Measurements from ENCODE around the gene PRDM16. TPM values are rescaled to one million over a fixed set of nuclear protein-coding genes. Genes with fewer than 3 reads are reported as not detected.

Gene PRDM16
- total and polyA plus RNA-seq, 4 donors: 0.05 to 0.67 (median 0.19) TPM

DNA sequence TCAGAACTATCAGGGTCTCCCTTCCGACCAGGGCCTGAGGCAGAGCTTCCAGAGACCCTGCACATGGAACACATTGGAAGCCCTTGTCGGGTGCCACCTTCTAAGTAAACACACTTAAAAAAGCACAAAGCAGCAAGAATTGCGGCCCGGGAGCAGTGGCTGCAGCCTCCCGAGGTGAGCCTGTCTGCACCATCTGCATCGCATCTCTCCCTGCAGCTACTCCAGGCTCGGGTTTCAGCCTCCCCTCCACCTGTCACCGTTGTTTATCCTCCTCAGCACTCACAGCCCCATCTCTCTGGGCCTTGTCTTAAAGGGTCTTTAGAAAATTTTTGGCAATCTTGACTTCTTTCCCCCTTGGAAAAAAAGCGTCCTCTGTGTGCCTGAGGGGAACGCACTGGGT is 290.3 kb downstream of the PRDM16 start:
- WGBS: 72% methylated on average over 10 of the region's 10 CpGs
- no peaks in the 10 kb centered on the region for H3K27me3 ChIP-seq (ENCODE audit: control insufficient read depth in 4 of 4, insufficient read depth in 4 of 4, low read length in 3 of 4)
- H3K9me3 ChIP-seq (ENCODE audit: control insufficient read depth in 4 of 4, low read length in 3 of 4): no peaks in the 10 kb centered on the region
- H3K4me1 ChIP-seq (ENCODE audit: control insufficient read depth in 4 of 4, insufficient read depth in 4 of 4, low read length in 3 of 4): no peaks in the 10 kb centered on the region
- H3K27ac ChIP-seq (ENCODE audit: low read depth in 1 of 2, low read length in 2 of 2): no peak overlapping the region
- no peak for TF ChIP-seq EGR1 (IDR thresholded peaks at IDR 0.05; ENCODE audit: low read depth in 2 of 2)
- TF ChIP-seq, protein P1, sequence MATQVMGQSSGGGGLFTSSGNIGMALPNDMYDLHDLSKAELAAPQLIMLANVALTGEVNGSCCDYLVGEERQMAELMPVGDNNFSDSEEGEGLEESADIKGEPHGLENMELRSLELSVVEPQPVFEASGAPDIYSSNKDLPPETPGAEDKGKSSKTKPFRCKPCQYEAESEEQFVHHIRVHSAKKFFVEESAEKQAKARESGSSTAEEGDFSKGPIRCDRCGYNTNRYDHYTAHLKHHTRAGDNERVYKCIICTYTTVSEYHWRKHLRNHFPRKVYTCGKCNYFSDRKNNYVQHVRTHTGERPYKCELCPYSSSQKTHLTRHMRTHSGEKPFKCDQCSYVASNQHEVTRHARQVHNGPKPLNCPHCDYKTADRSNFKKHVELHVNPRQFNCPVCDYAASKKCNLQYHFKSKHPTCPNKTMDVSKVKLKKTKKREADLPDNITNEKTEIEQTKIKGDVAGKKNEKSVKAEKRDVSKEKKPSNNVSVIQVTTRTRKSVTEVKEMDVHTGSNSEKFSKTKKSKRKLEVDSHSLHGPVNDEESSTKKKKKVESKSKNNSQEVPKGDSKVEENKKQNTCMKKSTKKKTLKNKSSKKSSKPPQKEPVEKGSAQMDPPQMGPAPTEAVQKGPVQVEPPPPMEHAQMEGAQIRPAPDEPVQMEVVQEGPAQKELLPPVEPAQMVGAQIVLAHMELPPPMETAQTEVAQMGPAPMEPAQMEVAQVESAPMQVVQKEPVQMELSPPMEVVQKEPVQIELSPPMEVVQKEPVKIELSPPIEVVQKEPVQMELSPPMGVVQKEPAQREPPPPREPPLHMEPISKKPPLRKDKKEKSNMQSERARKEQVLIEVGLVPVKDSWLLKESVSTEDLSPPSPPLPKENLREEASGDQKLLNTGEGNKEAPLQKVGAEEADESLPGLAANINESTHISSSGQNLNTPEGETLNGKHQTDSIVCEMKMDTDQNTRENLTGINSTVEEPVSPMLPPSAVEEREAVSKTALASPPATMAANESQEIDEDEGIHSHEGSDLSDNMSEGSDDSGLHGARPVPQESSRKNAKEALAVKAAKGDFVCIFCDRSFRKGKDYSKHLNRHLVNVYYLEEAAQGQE (IDR thresholded peaks at IDR 0.05): no peak
- TF ChIP-seq, protein P2, sequence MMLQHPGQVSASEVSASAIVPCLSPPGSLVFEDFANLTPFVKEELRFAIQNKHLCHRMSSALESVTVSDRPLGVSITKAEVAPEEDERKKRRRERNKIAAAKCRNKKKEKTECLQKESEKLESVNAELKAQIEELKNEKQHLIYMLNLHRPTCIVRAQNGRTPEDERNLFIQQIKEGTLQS (IDR thresholded peaks at IDR 0.05): no peak
- TF ChIP-seq CTCF (IDR thresholded peaks at IDR 0.05; ENCODE audit: low read depth, low read length, missing input control): no peak
- TF ChIP-seq SP1 (IDR thresholded peaks at IDR 0.05): no peak
- no peak for TF ChIP-seq YY1 (IDR thresholded peaks at IDR 0.05)
- no peak for TF ChIP-seq TAF1 (conservative IDR thresholded peaks at IDR 0.05)
- TF ChIP-seq RAD21 (IDR thresholded peaks at IDR 0.05): no peak
- TF ChIP-seq JUND (IDR thresholded peaks at IDR 0.05): no peak
- no peak for TF ChIP-seq RXRA (IDR thresholded peaks at IDR 0.05)
- no peak for TF ChIP-seq ZBTB33 (IDR thresholded peaks at IDR 0.05)
- no peak for TF ChIP-seq GABPA (IDR thresholded peaks at IDR 0.05 in 1 of 2, conservative IDR thresholded peaks at IDR 0.05 in 1 of 2)
- no peak overlapping the region for H3K9ac ChIP-seq (ENCODE audit: low read depth in 1 of 2, low read length in 2 of 2)
- no peak for DNase-seq (ENCODE audit: low spot score)
- H3K4me3 ChIP-seq (ENCODE audit: low read depth in 1 of 3, low read length in 3 of 3): no peak overlapping the region
- H3K36me3 ChIP-seq (ENCODE audit: control insufficient read depth in 4 of 4, insufficient read depth in 3 of 4, low read depth in 1 of 4, low read length in 3 of 4): no peaks in the 10 kb centered on the region

DNA sequence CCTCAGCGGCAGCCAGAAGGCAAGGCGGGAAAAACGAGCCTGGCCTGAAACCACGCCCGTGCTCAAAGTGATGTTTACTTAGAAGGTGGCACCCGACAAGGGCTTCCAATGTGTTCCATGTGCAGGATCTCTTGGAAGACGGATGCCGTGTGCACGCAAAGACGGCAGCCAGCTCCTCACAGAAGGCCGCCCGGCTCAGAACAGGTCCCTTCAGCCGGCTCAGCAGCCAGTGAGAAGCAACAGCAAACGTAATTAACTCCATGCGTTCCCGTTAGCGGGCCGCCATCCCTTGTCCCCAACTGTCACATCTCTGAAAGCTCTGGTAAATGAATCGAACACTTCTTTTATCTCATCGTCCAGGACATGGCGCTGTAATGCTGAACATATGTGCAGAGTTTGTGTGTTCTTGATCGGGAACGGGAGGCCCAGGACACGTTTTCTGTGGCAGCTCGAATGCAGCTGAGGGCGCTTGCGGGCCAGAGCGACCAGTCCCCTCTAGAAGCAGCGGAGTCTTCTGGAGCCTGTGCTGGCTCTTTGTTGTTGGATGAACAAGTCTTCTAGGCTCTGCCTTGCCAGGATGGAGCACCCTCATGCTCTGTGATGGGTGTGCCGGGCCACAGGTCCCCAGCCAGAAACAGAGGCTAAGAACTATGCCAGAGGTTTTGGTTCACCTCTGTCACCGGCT is 290.9 kb downstream of the PRDM16 start:
- Histone ChIP-seq H3K36me3 (ENCODE audit: control insufficient read depth in 4 of 4, insufficient read depth in 3 of 4, low read depth in 1 of 4, low read length in 3 of 4) (no peaks in the 10 kb centered on the region), H3K9ac (ENCODE audit: low read depth in 1 of 2, low read length in 2 of 2) (no peak overlapping the region), H3K4me1 (ENCODE audit: control insufficient read depth in 4 of 4, insufficient read depth in 4 of 4, low read length in 3 of 4) (no peaks in the 10 kb centered on the region), H3K4me3 (ENCODE audit: low read depth in 1 of 3, low read length in 3 of 3) (no peak overlapping the region), H3K27me3 (ENCODE audit: control insufficient read depth in 4 of 4, insufficient read depth in 4 of 4, low read length in 3 of 4) (no peaks in the 10 kb centered on the region), H3K9me3 (ENCODE audit: control insufficient read depth in 4 of 4, low read length in 3 of 4) (no peaks in the 10 kb centered on the region), H3K27ac (ENCODE audit: low read depth in 1 of 2, low read length in 2 of 2) (no peak overlapping the region)
- no peak for DNase-seq (ENCODE audit: low spot score)
- TF ChIP-seq MAX (IDR thresholded peaks at IDR 0.05): no peak
- TF ChIP-seq SP1 (IDR thresholded peaks at IDR 0.05): no peak
- TF ChIP-seq NR2F2 (IDR thresholded peaks at IDR 0.05): no peak
- TF ChIP-seq HNF4G (IDR thresholded peaks at IDR 0.05): no peak
- TF ChIP-seq HNF4A (conservative IDR thresholded peaks at IDR 0.05): no peak
- no peak for TF ChIP-seq GABPA (IDR thresholded peaks at IDR 0.05 in 1 of 2, conservative IDR thresholded peaks at IDR 0.05 in 1 of 2)
- TF ChIP-seq YY1 (IDR thresholded peaks at IDR 0.05): no peak
- no peak for TF ChIP-seq FOXA2 (IDR thresholded peaks at IDR 0.05)
- TF ChIP-seq RAD21 (IDR thresholded peaks at IDR 0.05): no peak
- no peak for TF ChIP-seq CTCF (IDR thresholded peaks at IDR 0.05; ENCODE audit: low read depth, low read length, missing input control)
- TF ChIP-seq, protein P1 (IDR thresholded peaks at IDR 0.05): no peak
- no peak for TF ChIP-seq TAF1 (conservative IDR thresholded peaks at IDR 0.05)
- no peak for TF ChIP-seq JUND (IDR thresholded peaks at IDR 0.05)
- 83% methylated on average over 31 of the region's 31 CpGs for WGBS
